GM12872 (cell line): ENCODE data around the gene ARHGAP6.

ENCODE experiments used
- TF ChIP-seq, protein P1 (sequence below): IDR thresholded peaks from 3 replicates; pipeline ENCODE4 v1.5.1; 2011; ENCODE audit warnings: low read depth, mild to moderate bottlenecking, low read length, moderate library complexity; ENCODE audit not compliant: insufficient read depth

ARHGAP6 gene

DNA sequence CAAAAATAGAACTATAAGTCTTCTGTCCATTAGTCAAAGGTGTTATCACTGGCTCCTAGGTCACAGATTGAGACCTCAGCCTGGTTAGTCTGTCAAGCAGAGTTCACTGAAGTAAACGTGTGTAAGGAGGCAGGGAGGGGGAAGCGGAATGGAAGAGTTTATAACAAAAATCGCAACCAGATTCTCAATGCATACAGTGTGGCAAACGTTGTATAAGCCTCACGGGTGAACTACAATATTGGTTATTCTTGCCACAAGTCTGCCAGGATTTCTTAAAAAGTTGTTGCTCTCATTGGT lies 257.7 kb downstream of the ARHGAP6 start:
- TF ChIP-seq, protein P1, sequence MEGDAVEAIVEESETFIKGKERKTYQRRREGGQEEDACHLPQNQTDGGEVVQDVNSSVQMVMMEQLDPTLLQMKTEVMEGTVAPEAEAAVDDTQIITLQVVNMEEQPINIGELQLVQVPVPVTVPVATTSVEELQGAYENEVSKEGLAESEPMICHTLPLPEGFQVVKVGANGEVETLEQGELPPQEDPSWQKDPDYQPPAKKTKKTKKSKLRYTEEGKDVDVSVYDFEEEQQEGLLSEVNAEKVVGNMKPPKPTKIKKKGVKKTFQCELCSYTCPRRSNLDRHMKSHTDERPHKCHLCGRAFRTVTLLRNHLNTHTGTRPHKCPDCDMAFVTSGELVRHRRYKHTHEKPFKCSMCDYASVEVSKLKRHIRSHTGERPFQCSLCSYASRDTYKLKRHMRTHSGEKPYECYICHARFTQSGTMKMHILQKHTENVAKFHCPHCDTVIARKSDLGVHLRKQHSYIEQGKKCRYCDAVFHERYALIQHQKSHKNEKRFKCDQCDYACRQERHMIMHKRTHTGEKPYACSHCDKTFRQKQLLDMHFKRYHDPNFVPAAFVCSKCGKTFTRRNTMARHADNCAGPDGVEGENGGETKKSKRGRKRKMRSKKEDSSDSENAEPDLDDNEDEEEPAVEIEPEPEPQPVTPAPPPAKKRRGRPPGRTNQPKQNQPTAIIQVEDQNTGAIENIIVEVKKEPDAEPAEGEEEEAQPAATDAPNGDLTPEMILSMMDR: no peak

DNA sequence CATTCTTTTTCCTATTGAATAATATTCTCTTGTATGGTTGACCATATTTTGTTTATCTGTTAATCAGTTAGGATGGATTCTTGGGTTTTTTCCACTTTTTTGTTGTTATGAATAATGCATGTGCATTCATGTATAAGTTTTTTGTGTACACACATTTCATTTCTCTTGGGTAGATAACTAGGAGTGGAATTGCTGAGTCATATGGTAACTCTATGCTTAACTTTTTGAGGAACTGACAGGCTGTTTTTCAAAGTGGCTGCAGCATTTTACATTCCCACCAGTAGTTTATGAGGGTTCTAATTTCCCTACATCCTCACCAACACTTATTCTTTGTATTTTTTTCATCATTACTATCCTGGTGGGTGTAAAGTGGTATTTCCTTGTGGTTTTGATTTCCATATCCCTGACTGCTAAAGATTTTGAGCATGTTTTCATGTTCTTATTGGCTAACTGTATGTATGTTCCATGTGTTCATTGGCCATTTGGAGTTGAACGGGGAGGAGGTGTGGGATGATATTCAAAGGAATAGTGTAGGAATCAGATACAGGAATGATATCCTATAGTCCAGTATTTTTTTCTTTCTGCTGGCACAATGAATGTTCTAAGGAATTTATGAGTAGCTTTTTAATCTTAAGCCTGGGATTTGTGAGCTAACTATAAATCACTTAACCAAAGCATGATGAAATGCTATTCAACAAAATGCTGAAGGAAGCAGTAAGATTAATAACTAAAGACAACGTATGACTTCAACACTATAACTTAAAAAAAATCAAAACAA lies 258.2 kb downstream of the ARHGAP6 start:
- TF ChIP-seq, protein P1: no peak

DNA sequence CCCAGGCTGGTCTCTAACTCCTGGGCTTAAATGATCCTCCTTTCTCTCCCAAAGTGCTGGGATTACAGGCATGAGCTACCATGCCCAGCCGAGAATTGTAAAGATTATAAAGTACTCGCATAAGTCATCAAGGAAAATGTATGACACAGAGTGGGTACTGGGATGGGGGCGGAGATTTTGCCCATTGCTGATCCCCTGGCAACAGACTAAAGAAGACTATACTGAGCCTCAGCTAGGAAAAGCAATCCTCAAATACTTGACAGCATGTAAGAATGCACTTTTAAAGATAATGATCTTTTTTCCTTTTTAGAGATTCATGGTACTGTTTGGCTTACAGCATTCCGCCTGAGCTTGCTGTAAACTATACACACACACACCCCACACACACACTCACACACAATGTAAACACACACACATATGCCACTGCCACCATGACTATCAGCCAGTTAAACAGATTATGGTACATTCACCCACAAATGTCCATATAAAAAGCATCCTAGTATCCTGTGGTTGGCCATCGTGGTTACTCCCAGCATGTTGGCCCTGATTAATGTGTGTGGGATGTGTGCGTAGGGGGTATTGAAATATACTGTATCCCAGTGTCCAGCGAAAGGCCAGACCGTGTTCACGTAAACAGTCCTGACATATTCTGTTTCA lies 259.5 kb downstream of the ARHGAP6 start:
- TF ChIP-seq, protein P1: no peak

DNA sequence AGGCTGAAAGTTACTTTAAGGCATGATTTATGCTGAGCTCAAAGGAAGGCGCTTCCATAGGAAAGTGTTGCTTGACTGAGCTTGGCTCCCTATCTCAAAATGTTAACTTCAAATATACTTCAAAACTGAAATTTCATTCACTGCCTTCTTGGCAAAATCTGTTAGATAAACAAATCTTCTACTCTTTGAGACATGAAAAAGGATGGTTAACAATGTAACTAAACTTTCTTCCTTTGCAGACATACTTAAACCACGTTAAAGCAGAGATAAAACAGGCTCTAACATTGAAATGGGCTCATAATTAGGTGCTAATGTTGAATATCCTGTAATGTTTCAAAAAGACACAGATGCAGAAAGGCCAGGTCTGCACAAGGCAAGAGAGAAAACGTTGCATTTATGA lies 262.1 kb downstream of the ARHGAP6 start:
- TF ChIP-seq, protein P1: no peak

DNA sequence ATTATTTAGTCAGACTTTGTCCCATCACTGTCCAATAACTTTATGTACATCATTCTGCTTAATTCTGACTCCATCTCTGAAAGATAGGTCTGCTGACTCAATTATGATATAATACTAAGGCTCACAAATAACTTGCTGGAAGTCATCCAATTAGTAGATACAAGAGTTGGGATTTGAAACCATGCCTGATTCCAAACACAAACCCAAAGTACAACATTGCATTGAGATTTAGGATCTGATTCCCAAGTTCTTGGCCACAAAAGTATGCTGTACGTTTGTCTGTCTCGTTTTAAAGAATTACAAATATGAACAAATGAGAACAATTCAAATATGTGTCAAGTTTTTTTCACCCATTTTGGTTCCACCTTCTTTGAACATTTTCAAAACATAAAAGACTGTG lies 263.8 kb downstream of the ARHGAP6 start:
- TF ChIP-seq, protein P1: no peak

DNA sequence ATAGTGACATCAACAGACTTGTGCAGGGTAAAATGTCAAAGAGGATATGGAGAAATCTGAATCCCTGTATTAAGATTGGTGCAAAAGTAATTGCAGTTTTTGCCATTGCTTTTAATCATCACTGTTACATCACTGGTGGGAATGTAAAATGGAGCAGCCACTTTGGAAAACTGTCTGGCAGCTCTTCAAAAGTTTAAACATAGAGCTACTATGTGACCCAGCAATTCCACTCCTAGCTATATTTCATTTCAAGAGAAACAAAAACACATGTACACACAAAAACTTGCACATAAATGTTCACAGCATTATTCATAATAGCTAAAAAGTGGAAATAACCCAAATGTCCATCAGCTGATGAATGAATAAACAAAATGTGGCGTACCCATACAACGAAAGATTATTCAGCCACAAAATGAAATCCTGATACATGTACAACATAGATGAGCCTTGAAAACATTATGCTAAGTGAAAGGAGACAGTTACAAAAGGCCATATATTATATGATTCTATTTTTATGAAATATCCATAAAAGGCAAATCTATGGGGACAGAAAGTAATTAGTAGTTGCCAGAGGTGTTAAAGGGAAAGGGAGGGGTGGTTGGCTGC lies 266.1 kb downstream of the ARHGAP6 start:
- TF ChIP-seq, protein P1: no peak

DNA sequence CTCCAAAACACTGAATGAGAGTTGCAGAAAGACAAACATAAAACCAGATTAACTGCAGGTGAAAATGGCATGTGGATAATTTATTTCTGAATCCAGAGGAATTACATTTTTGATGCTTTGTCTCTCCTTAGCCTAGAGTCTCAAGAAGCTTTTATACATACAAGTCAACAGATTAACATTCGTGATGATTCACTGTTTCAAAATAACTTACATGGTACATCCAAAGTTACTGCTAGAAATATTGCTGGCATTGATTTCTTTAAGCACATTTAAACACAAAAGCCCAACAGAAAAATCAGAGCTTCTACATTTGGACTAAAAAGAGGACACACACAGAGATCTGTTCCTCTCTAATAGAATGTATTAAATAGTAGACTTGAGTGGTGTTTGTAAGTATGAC lies 266.9 kb downstream of the ARHGAP6 start:
- TF ChIP-seq, protein P1: no peak
